Stimulated activated CD4-positive, alpha-beta T cell treated with anti-CD3 and anti-CD28 coated beads, Interleukin-15, amount 100 ng/mL, for 1 hour (primary cell): ENCODE results near the gene PTPRD.
"Not testable (repeated sequence)": the region's sequence is repeated elsewhere in the genome, so short reads cannot be mapped to it uniquely, and the experiment has no call there.

ENCODE experiments used
- DNase-seq, 2 donors: peaks; one replicate each; pipeline ENCODE4 v3.0.0-alpha.2; 2020; ENCODE audit warnings: low read depth in 1 of 2, low spot score in 1 of 2

PTPRD gene

DNA sequence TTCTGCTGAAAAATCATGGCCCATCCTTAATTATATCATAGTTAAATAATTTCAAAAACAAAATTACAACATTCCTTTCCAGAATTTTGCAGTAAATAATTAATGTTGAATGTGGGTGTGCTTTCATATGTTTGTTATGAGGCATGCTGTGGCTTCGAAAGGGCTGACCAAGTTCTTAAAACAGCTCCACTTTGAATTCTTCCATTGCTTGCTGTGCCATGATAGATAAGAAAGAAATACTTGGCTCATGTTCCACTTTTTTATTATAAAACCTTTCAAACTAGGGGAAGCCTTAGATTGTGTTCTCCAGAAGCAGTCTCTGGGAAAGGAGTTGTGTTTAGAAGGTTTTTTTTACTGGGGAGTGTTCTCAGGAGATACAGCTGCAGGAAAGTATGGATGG lies 1534.5 kb downstream of the PTPRD start:
- DNase-seq, result no peak

DNA sequence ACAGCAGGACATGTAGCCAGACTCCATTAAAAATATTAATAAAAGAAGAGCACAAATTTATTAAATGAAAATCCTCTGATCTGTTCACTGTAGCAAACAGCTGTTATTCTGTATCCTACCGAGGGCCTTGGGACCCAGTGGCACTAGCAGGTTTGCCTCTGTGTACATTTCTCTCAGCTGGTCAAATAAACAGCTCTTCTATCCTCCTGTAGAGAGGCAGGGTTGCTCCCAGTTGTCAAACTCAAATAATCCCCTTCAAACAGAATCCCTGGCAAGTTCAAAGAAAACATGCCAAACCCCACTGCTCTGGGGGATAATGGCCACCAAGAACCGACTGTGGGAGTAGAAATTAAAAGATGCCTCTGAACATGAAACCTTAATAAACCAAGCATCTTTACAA lies 1551.2 kb downstream of the PTPRD start:
- no peak for DNase-seq

DNA sequence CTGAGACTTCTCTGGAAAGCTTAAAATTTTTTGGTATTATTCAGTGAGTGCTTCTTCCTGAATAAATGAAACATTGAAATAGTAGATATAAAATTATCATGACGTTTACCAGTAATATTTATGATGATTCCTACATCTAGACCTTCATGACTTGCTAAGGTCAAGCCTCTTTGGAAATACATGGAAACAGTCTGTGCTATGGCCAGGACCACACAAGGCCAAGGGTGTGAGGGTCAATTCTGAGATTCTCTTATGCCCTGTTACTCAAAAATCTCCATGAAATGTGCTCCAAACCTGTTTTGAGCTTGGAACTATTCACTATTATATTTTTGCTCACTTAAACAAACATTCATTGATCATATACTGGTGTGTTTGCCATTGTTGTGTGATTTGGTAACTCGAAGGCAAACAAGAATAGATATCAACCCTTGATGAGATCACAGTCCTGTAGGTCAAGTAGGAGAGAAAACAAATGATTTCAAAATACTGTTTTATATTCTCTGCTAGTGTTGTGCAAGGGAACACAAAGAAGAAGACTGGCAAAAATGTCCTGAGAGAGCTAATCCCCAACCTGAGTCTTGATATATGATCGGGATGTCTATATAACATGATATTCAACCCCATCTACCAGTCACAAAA lies 1558.3 kb downstream of the PTPRD start:
- DNase-seq, result no peak

DNA sequence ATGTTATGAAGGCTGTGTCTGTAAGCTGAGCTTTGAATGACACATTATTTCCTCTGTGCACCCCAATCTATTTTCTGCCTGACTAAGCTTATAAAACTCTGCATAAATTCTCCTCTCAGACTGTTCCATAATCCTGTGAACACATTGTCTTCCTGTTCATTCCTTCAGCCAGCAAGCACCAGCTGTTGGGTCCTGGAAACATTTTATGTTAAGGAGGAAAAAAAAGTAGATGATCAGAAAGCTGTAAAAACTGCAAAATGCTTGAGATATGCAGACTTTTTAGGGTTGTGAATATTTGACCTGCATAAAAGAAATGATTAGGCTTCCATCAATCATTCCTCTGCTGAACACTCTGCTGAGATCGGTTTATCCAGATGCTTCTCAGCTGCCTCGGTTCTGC lies 1567.2 kb downstream of the PTPRD start:
- DNase-seq, result no peak

DNA sequence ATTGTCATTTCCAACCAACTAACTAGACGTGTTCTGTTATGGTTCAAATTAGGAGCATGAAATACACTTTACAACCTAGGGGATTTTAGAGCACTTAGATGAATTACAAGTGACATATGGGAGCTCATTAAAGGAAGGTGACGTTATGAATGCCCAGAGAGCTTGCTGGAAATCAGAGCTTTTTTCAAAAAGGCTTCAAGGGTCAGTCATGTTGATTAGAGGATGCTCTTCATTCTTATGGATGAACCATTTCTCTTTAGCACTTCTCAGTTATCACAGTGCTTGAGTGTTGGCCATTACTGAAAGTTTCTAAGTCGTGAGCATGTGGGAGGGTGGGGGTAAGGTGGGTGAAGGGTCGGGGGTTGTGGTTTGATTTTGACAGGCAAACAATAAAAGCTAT lies 1567.7 kb downstream of the PTPRD start:
- no peak for DNase-seq

DNA sequence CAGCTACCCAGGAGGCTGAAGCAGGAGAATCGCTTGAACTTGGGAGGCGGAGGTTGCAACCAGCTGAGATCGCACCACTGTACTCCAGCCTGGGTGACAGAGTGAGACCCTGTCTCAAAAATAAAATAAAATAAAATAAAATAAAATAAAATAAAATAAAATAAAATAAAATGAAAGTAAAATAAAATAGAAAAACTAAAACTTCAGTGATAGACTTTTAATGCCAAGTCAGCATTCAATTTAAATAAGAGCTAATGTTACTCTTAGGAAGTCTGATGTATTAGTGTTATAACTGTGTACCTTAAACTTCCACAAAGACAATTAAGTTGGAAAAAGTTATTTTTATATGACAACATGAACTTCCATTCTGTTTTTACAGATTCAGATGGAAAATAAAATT lies 1569.0 kb downstream of the PTPRD start:
- DNase-seq, result not testable (repeated sequence)

DNA sequence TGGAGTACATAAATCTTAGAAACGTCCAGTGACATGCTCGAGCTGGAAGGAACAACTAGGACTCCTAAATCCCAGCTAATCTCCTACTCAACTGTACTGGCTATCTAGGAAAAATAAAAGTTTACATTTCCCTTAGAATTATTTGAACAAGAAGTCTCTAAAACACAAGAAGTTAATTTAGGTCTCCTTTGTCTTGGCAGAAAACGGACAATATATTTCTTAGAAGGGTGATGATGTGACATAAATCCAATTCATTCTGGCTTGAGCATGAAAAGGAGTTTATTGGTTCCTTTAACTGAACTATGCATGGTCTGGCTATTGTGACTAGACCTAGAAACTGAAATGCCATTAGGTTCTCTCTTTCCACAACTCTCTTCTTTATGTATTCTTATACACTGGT lies 1571.0 kb downstream of the PTPRD start:
- no peak for DNase-seq

DNA sequence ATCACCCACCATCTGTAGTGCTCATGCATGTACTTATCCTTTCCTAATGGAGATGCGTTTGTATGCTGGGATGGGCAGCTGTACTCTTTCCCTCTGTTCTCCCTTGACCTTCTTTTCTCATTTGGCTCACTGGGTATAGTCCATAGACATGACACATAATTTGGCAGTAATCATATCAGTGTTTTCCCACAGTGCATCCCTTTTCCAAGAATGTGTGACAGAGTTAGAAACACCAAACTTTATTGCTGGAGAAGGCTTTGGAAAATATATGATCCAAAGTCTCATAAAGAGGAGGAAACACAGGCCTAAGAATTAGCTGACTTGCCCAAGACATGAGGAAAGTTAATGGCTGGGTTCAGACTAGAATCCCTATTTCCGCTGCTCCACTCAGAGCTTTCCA lies 1579.8 kb downstream of the PTPRD start:
- DNase-seq, result no peak

DNA sequence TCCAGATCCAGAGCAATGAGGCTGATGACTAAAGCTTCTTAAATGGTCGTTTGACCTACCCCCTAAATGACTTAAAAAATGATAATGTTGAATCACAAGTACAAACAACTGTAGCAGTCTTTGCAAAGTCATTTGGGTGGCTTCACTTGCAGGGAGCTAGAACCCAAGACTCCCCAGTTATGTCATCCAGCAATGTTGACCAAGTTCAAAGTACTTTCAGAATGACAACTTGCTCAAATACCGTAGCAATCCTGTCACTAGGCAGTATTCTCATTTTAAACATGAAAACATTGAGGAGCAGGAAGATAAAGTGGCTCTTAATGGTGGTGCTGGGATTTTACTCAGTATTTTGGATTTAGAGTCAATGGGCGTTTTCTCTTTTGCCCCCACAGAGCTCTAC lies 1596.2 kb downstream of the PTPRD start:
- DNase-seq, result no peak

DNA sequence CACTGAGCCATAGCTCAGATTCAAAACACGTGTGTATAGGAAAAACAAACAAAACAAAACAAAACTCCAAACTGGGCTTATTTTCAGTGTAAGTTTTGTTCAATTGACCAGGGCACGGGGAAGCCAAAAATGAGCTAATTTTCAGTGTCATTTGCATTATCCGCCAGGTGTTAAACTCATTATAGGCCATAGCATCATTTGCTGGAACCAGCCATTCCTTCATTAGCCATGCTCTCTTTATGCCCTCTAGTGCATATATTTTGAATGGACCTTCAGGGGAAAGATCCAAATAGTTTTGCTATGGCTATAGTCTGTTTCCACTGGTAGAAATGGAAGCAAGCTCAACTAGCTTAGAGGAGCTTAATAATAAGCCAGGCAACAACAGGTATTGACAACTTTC lies 1608.0 kb downstream of the PTPRD start:
- DNase-seq, result no peak

DNA sequence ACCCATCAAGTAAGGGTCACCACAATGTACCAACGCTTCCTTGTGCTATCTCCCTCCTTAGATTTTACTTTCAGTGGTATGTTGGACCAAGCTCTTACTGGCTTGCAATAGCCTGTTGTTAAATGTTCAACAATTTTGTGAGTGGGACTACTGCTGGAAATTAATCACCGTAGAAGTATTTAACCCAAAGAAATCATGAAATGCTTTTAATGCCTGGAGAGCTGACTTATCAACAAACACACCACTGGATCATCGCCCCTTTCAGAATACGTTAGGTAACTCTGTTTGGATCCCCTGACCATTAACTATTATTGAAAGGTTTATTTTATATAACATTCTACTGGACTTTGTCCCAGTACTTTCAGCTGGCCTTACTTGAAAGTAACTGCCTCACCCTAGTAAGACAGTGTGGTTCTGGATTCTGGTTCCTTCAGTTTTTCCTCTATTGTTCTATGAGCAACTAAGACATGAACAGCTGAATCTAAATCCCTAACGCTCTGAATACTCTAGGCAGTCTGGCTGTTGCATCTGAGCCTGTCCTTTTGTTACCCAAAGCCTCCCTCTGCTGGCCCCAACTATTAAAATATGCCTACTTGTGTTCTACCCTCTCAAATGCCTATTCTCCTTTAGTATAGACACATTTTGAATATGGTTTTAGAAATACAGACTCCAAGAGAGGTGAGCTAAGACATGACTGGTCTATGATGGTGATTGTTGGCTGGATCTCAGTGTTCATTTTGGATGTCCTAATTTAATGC lies 1609.8 kb downstream of the PTPRD start:
- no peak for DNase-seq

DNA sequence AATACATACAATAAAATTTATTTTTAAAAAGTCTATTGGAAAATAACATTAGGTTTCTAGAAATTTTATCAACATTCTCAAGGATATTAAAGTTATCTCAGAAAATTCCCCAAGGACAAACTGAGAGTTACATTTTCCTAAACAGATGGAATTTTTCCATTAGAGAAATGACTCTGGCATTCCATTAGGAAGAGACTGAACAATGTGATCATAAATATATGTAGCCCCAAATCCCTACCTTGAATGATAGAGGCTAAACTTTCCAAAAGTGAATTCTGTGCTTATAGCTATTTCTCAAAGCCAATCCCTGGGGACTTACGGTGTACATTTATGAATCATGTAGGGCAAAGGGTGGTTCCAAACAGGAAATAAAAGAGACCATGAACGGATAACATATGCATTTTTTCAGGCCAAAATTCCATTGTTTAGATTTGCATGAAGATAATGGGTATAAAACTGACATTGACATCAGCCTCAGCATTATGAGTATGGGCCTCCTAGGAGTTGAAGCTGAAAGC lies 1632.2 kb downstream of the PTPRD start:
- no peak for DNase-seq

DNA sequence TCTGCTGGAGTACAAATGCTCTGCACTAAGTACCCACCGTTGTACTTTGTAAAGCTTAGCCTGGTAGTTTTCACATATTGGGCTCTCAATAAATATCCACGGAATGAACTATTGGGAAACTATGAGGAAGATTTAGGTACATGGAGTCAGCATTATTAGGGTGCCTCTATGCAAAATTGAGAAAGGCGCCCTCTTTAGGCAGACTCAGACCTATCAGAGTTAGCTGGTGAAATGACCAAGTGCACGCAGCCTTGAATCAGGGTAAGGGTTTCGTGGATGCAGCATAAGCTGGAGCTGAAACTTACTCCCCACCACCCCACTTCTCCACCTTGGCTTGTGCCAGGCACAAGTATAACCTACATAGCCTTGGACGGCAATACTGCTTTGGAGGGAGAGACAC lies 1634.5 kb downstream of the PTPRD start:
- DNase-seq, result no peak

DNA sequence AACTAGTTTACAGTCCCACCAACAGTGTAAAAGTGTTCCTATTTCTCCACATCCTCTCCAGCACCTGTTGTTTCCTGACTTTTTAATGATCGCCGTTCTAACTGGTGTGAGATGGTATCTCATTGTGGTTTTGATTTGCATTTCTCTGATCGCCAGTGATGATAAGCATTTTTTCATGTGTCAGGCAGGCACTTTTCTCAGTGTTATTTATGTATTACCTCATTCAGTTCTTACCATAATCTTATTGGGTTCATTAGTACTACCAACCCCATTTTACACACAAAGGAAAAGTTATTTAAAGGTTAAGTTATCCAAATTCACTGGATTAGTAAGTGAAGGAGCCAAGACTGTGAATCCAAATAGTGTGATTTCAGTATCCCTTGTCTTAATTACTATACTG lies 1644.5 kb downstream of the PTPRD start:
- DNase-seq, result not testable (repeated sequence)

DNA sequence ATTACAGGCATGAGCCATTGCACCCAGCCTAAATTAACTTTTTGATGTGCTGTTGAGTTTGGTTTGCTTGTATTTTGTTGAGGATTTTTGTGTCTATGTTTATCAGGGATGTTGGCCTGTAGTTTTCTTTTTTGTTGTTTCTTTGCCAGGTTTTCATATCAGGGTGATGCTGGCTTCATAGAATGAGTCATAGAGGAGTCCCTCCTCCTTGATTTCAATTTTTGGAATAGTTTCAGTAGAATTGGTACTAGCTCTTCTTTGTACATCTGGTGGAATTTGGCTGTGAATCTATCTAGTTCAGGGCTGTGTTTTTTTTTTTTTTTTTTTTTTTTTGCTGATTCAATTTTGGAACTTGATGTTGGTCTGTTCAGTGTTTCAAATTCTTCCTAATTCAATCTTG lies 1648.9 kb downstream of the PTPRD start:
- no peak for DNase-seq

DNA sequence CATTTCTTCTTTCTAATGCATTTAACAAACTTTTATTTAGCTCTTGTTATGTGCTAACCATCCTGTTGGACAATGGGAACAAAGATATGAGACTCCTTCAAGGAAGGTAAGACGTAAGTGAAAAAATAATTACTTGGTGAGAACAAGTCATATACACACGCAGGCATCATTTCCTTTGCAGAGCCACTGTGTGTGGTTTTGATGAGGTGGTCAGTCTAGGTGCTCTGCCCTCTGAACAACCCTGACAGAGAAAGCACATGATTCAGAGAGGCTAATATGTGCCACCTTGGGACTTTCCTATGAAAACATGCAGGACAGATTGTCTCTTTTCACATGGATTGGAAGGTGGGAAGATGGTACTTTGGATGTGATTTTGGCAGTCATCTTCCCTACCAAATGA lies 1650.7 kb downstream of the PTPRD start:
- DNase-seq, result no peak

DNA sequence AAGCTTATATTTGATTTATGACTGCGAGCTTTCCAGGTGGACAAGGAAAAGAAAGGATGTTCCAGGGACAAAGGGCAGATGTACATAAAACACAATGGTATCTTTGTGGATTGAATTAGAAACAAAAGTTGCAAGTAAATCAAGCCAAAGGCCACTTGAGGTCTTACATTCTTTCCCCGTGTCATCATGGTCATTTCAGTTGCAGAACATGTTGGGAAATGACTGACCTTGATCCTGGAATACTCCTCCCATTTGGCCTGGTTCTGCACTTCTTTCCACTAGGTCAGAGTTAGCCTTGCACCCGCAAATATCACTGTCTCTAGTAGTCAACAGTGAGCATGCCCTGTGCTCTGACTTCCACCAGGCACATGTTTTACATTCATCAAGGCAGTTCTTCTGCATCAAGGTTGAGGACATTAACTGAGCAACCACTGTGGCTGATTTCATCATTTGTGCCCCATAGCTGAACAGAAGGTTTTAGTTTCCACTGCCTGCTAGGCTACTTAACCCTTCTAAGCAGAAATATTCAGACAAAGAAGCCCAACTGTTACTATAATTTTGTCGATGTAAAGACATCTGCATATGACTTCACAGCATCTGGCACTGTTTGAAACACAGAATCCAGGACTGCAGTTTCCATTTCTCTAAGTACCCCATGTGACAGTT lies 1651.5 kb downstream of the PTPRD start:
- no peak for DNase-seq

DNA sequence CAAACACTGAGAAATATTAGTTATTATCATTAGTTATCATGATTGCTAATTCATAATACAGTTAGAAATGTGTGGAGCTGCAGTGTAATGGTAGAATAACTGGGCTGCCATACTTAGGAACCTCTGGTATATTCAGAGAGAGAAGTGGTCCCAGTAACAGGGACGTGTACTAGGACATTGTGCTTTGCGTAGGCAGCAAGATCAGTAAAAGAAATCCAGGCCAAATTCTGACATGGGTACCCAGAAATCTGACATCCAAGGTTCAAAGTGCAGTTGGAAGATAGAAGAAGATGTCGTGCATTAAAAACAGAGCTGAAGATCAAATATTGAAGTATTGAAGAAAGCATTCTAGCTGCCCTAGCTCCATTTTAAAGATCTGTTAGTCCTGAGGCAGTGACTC lies 1652.5 kb downstream of the PTPRD start:
- no peak for DNase-seq

DNA sequence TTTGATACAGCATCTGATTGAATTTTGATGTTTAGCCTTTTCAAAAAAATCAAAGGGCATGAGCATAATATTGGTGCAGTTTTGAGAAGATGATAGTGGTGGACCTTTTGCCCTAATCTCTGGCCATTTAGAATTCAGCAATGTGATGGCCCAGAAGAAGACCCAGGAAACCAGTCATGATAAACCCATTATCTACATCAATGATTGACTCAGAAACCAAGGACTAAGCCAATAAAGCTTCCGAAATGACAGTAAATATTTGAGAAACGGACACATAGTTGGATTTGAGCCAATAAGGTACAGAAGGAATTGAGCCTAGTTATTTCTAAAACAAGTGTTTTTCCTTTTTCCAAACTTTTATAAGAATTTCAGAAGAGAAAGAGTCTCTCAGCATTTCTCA lies 1654.4 kb downstream of the PTPRD start:
- DNase-seq, result no peak

DNA sequence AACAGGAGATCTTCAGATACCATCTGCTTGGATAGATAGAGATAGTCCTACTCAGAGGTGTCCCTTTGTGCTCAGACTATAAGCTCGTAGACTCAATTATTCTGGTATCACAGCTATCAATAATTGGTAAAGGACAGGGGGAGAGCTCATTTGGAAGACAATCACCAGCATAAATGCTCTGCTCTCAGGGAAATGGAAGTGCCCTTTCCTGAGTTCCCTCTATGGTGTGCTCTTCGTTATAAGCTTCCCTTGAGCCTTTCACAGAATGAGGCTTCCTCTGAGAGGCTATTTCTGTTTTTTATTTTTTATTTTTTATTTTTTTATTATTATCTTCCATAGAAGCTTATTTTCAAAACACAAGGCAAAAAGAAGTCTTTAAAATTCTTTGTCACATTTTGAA lies 1657.5 kb downstream of the PTPRD start:
- no peak for DNase-seq

DNA sequence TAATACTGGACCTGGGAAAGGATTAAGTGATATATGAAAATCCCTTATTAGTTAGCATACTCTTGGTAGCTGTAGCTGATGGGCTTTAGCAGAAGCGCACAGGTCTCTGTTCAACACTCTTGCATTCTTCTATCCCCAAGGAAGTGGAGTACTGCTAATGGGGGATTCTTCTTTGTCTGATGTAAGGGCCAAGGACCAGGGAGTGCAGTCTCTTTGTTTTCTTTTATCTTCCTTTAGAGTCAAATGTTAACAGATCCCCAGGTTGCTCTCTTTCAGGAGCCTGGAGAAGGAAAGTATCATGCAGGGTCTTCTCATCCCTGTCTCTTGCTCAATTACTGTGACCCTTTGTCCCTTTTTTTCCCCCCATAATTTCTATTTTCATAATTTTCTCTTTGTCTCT lies 1666.3 kb downstream of the PTPRD start:
- DNase-seq, result no peak

DNA sequence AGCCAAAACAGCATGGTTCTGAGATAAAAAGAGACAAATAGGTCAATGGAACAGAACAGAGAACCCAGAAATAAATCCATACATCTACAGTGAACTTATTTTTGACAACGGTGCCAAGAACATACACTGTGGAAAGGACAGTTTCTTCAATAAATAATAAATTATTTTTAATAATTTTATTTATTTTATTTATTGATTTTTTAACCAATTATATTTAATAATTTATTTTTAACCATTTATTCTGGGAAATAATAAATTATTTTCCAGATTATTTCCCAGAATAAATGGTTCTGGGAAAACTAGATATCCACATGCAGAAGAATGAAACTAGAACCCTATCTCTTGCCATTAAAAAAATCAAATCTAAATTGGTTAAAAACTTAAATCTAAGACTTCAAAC lies 1669.4 kb downstream of the PTPRD start:
- DNase-seq, result no peak
